ENCODE measurements around the gene RHOH.

The RHOH gene

DNA sequence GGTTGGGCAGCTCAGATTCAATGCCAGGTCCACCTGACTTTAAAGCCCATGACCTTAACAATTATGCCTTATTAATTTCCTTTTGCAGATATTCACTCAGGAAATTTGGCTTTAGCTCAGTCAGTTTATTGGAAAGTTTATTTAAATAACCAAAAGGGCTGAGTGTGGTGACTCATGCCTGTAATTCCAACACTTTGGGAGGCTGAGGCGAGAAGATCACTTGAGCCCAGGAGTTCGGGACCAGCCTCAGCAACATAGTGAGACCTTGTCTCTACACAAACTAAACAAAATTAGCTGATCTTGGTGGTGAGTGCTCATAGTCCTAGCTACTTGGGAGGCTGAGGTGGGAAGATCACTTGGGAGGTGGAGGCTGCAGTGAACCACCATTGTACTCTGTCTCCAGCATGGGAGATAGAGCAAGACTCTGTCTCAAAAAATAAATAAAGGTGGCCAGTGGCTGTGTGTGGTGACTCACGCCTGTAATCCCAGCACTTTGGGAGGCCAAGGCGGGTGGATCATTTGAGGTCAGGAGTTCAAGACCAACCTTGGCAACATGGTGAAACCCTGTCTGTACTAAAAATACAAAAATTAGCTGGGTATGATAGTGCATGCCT, 43.3 kb downstream of the RHOH start:
- no peak for DNase-seq

DNA sequence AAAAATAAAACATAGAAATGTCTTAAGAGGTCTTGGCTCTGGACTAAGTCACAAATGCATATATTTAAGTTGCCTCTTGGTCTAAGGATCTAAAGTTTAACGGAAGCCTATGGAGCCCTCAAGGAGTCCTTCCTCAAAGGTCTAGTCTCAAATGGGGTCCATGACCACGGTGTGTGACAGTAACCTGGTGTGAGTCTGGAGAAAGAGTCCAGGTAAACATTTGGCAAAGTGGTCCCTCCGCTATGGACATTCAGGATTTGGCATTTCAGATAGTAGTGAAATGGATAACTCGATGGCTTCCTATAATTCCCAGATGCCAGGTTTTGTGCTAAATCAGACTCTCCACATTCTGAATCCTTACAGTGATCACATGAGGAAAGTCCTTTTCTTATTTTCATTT, 44.2 kb downstream of the RHOH start:
- DNase-seq = no peak

DNA sequence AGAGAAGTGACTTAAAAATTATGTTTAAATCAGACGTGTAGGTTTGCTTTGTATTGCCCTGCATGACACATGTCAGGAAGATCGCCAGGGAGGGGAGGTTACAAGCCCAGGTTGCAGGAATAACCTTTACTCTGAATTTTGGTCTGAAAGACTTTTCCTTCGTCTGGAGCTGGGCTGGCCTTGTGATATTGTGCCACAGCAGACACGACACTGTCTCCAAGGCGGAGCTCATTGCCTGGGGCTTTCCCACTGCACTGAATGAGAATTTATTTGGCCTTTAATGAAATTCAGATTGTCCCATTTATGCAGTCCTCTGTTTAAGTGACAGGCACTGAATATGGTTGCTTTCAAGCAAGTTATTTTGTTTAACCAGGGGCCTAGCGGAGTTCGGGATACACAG, 45.1 kb downstream of the RHOH start:
- no peak for DNase-seq

DNA sequence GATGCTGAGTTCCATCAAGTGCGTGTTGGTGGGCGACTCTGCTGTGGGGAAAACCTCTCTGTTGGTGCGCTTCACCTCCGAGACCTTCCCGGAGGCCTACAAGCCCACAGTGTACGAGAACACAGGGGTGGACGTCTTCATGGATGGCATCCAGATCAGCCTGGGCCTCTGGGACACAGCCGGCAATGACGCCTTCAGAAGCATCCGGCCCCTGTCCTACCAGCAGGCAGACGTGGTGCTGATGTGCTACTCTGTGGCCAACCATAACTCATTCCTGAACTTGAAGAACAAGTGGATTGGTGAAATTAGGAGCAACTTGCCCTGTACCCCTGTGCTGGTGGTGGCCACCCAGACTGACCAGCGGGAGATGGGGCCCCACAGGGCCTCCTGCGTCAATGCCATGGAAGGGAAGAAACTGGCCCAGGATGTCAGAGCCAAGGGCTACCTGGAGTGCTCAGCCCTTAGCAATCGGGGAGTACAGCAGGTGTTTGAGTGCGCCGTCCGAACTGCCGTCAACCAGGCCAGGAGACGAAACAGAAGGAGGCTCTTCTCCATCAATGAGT, 46.6 kb downstream of the RHOH start:
- no peak for DNase-seq

DNA sequence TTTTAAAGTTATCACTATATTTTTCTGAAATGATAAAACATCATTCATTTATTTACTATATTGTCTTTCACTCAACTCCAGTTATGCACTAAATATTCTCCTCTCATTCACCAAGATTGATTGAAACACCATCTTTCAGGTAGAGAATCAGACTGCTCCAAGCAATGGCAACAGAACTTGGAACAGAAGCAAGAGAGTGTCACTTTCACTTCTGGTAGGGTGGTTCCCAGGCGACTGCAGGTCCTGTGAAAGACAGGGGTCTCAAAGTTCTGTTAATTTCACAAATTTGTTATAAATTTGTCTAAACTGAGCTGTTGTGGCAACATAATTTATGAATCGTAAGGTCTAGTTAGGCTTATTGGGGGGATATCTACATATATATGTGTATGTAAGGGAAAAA, 47.8 kb downstream of the RHOH start:
- no peak for DNase-seq

DNA sequence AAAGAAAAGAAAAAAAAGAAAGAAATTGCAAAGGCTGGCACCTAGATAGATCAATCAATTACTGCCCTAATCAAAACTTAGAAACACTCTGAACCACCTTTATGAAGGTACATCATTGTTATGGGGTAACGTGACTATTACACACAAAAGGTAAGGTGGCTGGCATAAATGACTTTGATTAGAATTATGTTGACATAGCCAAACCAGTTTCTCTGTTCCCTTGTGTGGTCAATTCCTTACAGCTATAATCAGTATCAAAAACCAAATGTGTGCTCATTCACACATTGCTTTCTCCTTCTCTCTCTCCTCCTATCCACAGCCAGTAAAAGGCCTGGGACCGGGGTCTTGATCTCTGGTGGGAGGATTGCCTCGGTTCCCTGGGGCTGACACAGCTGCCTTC, 48.7 kb downstream of the RHOH start:
- DNase-seq = no peak

DNA sequence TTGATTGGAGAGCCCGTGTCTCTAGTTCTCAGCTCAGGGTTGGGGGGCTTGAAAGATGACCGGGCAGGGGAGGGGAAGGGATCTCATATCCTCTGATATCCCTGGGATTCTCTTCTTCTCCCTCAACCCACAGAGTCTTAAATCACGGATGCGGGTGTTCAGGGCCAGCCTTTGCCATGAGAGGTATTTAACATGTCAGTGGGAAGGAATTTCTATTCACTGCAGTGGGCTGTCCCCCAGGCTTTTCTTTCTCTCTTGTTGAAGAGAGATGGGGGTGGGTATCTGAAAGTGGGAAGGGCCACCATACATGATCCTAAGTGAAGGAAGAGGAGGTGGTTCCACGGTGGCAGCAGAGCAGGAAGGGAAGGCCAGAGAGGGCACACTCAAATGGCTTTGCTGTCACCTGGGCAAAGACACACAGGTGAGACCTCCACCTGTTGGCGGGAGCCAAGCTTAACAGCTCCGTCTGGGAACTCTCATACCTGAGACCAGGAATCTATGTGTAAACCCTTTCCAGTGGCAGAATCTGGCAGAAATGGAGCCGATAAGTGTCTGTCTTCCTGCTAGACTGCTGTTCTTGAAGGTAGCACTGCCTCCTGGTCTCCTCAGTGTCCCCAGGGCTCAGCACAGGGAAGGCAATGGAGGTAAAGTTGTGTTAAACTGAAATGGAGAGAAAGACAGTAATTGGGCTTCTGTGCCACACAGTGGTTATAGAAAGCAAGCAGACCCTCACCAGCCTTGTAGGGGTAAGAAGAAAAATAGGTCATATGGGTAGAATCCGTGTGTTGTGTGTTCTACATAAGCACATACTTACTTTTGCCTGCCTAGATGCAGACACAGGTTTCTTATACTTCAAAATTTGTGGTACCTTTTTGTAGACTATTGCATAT, 49.4 kb downstream of the RHOH start:
- no peak for DNase-seq

DNA sequence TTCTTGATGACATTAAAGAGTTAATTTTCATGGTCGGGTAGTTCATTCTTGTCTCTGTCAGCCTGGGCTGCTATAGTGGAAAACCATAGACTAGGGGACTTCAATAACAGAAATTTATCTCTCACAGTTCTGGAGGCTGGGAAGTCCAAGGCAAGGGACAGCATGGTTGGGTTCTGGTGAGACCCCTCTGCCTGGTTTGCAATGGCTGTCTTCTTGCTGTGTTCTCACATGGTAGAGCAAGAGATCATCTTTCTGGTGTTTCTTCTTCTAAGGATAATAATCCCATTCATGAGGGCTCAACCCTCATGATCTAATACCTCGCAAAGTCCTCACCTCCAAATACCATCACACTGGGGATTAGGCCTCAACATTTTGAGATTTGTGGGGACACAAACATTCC, 50.1 kb downstream of the RHOH start:
- no peak for DNase-seq

DNA sequence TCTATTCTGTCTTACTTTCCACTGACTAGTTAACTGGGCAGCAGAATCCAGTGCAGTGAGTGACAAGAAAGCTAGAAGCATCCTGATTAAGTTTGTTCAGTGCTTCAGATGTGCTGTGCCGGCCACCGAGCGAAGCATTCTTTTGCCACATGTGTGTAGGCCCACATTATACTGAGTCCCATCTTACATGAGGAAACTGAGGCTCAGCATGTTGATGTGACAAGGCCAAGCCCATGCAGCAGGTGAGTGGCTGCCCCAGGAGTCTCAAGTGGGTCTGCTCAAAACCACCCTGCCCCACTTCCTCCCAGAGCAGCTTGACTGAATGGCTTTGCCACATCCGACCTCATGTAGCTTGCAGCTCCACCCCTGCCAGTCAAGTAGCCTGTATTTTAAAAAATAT, 50.5 kb downstream of the RHOH start:
- no peak for DNase-seq

DNA sequence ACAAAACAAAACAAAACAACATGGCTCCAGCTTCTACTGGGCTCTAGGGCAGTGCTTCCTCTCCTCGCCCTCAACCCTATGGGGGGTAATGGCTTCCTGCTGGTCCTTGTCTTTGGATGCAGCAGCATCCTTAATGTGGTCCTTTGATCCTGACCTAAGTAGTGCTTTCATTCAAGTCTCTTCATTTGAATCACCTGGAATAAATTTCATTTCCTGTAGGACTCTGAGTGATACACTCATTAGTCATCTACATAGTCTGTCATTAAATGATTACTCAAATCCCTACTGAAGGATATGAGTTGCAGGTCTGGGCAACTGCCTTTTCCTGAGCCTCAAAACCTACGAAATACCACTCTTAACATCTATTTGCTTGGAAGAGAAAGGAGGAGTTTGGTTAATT, 54.5 kb downstream of the RHOH start:
- DNase-seq = no peak

DNA sequence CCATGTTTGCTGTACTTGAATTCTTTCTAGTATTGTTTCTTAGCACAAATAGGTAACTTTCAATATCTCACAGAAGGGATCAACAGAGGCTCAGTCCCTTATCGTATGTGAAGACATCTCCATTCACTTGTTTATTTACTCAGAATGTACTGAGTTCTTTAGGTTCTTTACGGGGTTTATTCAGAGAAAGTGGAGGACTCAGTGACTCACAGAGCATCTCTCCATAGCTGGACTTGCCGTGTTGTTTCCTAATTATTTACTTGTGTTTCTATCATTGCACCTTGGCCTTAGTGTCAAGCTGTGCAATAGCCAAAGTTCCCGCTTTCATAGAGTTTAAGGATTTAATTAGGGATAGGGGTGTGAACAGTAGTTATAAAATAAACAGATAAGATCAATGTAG, 57.1 kb downstream of the RHOH start:
- DNase-seq = no peak

DNA sequence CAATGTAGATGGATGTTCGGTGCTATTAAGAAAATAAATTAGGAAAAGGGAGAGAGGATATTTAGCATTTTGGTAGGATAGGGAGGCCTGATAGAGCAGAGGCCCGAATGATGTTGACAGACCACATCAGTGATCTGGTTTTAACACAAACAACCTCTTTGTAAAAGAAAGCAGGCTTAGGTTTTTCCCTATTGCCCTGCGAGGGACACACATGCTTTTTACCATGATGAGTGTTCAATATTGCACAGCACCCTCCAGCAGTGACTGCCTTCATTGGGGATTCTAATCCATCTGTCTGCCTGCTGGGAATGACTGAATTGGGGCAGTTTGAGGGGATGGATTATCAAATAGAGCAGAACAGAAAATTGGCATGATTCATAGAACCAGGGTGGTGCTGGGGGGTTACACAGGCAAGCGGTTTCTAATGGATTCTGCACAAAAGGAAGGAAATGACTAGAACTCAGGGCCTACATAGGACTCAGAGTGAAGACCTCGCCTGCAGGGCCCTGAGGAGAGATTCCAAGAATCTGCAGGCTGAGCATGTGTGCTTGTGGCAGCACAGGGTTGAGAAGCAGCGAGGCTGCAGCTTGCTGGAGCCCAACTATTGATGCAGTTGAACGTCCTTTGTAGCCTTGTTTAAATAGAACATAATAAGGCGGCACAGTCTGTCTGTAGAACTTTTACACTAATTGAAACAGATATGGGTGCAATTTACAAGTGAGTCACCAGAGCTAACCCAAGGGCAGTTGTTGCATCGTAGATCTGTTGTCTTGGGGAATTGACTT, 58.0 kb downstream of the RHOH start:
- no peak for DNase-seq

DNA sequence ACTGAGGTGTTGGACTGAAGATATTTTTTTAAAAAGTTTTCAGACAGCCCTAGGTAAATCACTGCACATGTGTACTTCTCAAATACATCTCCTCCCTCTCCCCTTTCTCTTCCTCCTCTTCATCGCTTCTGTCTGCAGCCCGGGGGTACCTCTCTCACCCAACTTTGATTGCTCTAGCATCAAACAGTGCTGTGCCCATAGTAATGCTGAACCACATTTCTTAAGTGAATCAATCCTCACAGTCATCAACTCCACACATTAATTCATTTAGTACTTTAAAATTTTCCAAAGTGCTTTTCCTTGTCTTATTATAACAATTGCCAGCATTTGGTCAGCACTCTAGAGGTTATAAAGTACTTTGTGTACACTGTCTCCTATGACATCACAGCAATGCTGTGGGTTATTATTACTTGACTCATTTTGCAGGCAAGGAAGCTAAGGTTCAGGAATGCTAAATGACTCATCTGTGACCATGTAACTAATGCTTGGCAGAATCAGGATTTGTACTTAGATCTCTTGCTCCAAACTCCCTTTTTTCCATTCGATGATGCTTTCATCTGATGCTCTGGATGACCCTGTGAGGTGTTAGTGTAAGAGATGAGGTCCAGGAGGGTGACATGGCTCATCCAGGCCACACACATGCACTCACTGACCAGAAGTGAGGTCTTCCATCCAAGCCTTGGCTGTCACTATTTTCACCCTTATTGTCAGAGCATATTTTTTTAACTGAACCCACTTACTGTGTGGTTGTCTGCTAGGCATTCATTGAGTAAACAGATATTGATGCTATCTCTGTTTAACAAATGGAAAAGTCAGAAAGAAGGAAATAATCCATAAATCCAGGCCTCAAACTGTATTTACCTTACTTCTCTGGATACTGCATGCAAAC, 58.8 kb downstream of the RHOH start:
- DNase-seq = no peak

DNA sequence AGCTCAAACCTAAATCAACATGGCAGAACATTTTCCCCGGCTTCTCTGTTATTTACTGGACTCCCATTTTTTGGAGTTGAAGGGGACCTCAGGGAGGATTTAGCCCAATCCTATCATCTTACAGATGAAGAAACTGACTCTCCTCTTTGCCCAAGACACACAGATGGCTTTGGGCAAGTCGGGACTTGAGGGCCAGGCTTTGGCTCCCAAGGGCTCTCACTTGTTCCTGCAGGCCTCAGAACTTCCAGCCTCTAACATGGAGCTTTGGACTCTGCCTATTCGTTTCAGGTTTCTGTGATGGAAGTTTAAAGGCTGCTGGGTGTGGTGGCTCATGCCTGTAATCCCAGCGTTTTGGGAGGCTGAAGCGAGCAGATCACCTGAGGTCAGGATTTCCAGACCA, 59.5 kb downstream of the RHOH start:
- DNase-seq = no peak

DNA sequence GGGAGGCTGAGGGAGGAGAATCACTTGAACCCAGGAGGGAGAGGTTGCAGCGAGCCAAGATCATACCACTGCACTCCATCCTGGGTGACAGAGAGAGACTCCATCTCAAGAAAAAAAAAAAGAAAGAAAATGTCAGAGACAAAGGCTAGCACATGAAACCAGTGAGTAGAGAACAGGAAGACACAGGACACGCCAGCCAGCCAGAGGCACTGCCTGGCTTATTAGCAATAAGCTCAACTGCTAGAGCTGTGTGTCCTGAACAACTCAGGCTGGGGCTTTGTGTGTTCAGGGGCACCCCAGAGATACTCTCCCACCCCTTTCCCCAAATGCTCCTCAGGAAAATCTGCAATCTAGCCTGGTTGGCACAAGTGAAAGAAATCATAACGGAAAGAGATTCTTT, 60.0 kb downstream of the RHOH start:
- no peak for DNase-seq

DNA sequence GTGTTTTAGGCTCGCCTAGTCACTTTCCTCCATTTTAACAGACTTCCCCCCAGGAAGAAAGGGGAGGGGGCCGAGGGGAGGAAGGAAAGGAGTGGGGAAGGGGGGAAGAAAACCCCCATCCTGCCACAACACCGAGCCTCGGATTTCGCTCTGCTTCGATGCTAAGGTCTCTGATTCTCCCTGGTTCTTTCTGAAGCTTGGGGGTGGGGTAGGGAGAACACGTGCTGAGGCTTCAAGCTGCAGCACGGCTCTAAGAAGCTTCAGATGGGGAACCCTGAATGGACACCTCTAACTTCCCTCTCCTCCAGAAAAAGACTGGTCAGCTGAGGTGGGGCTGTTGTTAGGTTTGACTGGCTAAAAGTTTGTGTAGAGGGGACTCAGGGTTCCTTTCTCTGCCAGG, 61.8 kb downstream of the RHOH start:
- DNase-seq = no peak

DNA sequence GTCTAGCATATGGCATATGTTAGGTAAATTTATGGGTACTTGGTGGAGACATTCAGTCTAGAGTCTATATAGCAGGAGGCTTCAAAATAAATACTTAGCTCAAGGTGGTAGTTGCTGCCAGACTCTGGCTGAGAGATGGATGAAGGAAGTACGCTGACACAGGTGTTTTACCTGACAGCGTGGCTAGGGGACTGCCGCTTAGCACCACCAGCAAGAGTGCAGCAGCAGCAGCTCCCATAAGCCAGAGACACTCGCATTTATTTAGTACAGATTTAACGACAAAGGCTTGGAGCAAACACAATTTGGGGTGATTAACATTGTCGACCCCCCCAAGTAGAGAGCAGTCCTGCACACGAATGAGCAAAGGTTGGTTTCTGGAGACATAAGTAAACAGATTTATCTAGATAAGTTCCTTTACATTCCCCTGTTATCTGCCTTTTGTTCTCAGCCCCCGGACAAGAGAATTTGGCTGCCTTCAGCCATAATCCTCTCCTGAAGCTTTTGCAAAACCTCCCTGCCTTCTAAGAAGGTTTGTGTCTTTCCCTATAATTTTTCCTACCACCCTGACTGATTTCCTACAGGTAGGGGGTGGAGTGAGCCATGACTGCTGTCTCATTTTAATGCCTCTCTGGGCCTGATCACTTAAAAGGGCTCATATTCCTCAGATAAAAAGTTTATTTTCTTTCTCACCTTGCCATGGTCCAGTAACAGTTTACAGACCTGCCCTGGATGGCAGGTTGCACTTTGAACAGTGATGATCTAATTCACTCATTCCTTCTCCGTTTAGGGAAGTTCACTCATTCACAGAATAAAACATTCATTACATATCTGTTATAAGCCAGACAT, 64.6 kb downstream of the RHOH start:
- no peak for DNase-seq

DNA sequence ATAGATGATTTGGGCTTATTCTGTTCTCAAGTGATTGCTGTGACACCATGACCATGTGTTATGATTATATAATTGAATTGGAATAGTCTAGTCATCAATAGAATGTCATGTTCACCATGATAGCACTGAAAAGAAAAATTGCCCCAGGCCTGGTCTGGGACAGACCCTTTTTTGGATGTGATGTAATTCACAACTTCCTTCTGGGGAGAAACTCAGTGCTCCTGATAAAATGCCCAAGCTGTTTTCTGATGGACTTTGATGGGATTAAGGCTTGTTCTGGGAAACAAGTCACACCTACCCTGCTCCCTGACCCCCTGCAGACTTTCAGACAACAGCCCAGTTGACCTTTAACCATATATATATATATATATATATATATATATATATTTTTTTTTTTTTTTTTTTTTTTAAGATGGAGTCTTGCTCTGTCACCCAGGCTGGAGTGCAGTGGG, 65.3 kb downstream of the RHOH start:
- no peak for DNase-seq

DNA sequence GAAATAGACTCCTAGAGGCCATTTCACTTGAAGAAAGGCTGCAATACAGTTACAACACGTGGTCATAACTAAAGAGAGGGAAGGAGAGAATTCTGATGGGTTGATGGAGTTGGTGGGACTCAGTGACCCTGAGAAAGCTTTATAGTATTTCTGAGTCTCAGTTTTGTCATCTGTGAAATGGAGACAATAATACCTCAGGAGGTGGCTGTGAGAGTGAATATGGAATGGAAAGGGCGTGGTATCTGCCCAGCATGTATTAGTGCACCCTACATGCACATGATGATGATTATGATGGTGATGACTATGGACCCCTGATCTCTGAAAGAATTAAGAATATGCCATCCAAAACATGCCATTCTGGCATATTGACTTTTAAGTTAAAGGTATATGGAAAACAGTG, 66.0 kb downstream of the RHOH start:
- DNase-seq = no peak

DNA sequence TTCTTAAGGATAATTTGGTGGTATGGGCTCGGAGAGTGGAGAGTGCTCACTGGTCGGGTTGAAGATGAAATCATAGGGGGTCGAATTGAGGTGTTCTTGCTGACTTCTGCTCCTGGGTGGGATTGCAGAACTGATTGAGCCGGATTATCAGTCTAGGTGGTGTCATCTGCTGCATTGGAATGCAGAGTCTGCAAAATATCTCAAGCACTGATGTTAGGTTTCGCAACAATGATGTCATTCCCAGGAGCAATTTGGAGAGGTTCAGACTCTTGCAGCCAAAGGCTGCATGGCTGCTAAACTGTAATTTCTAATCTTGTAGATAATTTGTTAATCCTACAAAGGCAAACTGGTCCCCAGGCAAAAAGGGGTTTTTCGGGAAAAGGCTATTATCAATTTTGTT, 67.7 kb downstream of the RHOH start:
- no peak for DNase-seq
